GM21360 (cell line): ENCODE results near the gene G3BP1.
"Not testable (repeated sequence)": the region's sequence is repeated elsewhere in the genome, so short reads cannot be mapped to it uniquely, and the experiment has no call there.

ENCODE experiments used
- ATAC-seq: cut with Tn5 transposase; IDR thresholded peaks from one replicate; pipeline ENCODE4 v1.9.1; 2021; ENCODE audit warnings: mild to moderate bottlenecking, moderate library complexity; ENCODE audit not compliant: unreplicated experiment

Gene G3BP1

GRCh38 chr5:151793358-151793757 lies 21.6 kb downstream of the G3BP1 start:
- no peak for ATAC-seq

- ATAC-seq: no peak
These were observed 23.7 kb downstream of the G3BP1 start for GRCh38 chr5:151795426-151795825.

GRCh38 chr5:151798674-151799073 lies 26.9 kb downstream of the G3BP1 start:
- ATAC-seq: no peak

- no peak for ATAC-seq
These were observed 27.7 kb downstream of the G3BP1 start for GRCh38 chr5:151799407-151799806.

GRCh38 chr5:151800532-151800931 lies 28.8 kb downstream of the G3BP1 start:
- ATAC-seq: no peak

- ATAC-seq: no peak
These were observed 33.9 kb downstream of the G3BP1 start for GRCh38 chr5:151805414-151806223.

- ATAC-seq: no peak
These were observed 36.9 kb downstream of the G3BP1 start for GRCh38 chr5:151808451-151809169.

GRCh38 chr5:151810449-151810848 lies 38.7 kb downstream of the G3BP1 start:
- no peak for ATAC-seq

- ATAC-seq: no peak
These were observed 39.1 kb downstream of the G3BP1 start for GRCh38 chr5:151810897-151811296.

- ATAC-seq: no peak
These were observed 40.0 kb downstream of the G3BP1 start for GRCh38 chr5:151811593-151812321.

GRCh38 chr5:151812757-151813309 lies 41.1 kb downstream of the G3BP1 start:
- ATAC-seq: no peak

- no peak for ATAC-seq
These were observed 43.3 kb downstream of the G3BP1 start for GRCh38 chr5:151815051-151815450.

- no peak for ATAC-seq
These were observed 48.1 kb downstream of the G3BP1 start for GRCh38 chr5:151819830-151820229.

GRCh38 chr5:151820271-151820670 lies 48.5 kb downstream of the G3BP1 start:
- no peak for ATAC-seq

- ATAC-seq: no peak
These were observed 49.1 kb downstream of the G3BP1 start for GRCh38 chr5:151820903-151821302.

GRCh38 chr5:151822141-151822540 lies 50.4 kb downstream of the G3BP1 start:
- ATAC-seq: no peak

- ATAC-seq: no peak
These were observed 53.7 kb downstream of the G3BP1 start for GRCh38 chr5:151825445-151825844.

- ATAC-seq: no peak
These were observed 57.6 kb downstream of the G3BP1 start for GRCh38 chr5:151829370-151829769.

- not testable (repeated sequence) for ATAC-seq
These were observed 61.1 kb downstream of the G3BP1 start for GRCh38 chr5:151832843-151833242.

GRCh38 chr5:151846765-151847164 lies 75.0 kb downstream of the G3BP1 start:
- ATAC-seq: no peak

GRCh38 chr5:151847871-151848270 lies 76.1 kb downstream of the G3BP1 start:
- ATAC-seq: no peak
